Fibroblast of lung (primary cell): ENCODE results near the gene ZCCHC7. TPM values are rescaled to one million over a fixed set of nuclear protein-coding genes. Genes with fewer than 3 reads are reported as not detected.

Source experiments
- DNase-seq, 2 donors: peaks; one replicate each; pipeline versions ENCODE4 v3.0.0 to v3.0.0-alpha.2; 2010; ENCODE audit warnings: low read depth in 2 of 2
- H2AFZ ChIP-seq: 2 replicates; pipeline ENCODE4 v1.5.1; 2012; ENCODE audit warnings: low read length, control low read depth, inconsistent platforms
- H3K27ac ChIP-seq: 2 replicates; pipeline ENCODE4 v1.5.1; 2011; ENCODE audit warnings: low read length, control low read depth; ENCODE audit not compliant: insufficient read depth
- H3K27me3 ChIP-seq: 2 replicates; pipeline ENCODE4 v1.5.1; 2011; ENCODE audit warnings: mild to moderate bottlenecking, low read length; ENCODE audit not compliant: control insufficient read depth, insufficient read depth
- H3K36me3 ChIP-seq: 2 replicates; pipeline ENCODE4 v1.5.1; 2011; ENCODE audit warnings: low read length; ENCODE audit not compliant: control insufficient read depth, insufficient read depth
- H3K4me1 ChIP-seq: 2 replicates; pipeline ENCODE4 v1.5.1; 2011; ENCODE audit warnings: low read length; ENCODE audit not compliant: control insufficient read depth, insufficient read depth; ENCODE audit errors: extremely low read depth
- H3K4me2 ChIP-seq: 2 replicates; pipeline ENCODE4 v1.5.1; 2011; ENCODE audit warnings: low read length, control low read depth; ENCODE audit not compliant: insufficient read depth; ENCODE audit errors: extremely low read depth
- H3K4me3 ChIP-seq, 4 experiments: fragments of 200-600 bp in 1 of 4; sonication (generic) in 1 of 4; replicated peaks in 1 of 4; 2 replicates each; pipeline ENCODE4 v1.5.1; 2011 to 2016; ENCODE audit warnings: low read length in 4 of 4, low read depth in 3 of 4, mild to moderate bottlenecking in 3 of 4, control low read depth in 2 of 4, inconsistent platforms in 1 of 4, mixed read lengths in 1 of 4; ENCODE audit not compliant: insufficient read depth in 1 of 4; ENCODE audit errors: control extremely low read depth in 1 of 4
- H3K79me2 ChIP-seq: 2 replicates; pipeline ENCODE4 v1.5.1; 2012; ENCODE audit warnings: mild to moderate bottlenecking, low read length, inconsistent platforms; ENCODE audit not compliant: control insufficient read depth, insufficient read depth
- H3K9ac ChIP-seq: 2 replicates; pipeline ENCODE4 v1.5.1; 2011; ENCODE audit warnings: mild to moderate bottlenecking, low read length, control low read depth; ENCODE audit not compliant: insufficient read depth
- H3K9me3 ChIP-seq: 2 replicates; pipeline ENCODE4 v1.5.1; 2012; ENCODE audit warnings: low read depth, low read length; ENCODE audit not compliant: control insufficient read depth, insufficient read depth
- H4K20me1 ChIP-seq: 2 replicates; pipeline ENCODE4 v1.5.1; 2011; ENCODE audit warnings: low read length; ENCODE audit not compliant: control insufficient read depth, insufficient read depth; ENCODE audit errors: extremely low read depth
- CTCF ChIP-seq, 2 donors: IDR thresholded peaks in 1 of 2; conservative IDR thresholded peaks in 1 of 2; 1 replicate in 1 of 2; 2 replicates in 1 of 2; pipeline ENCODE4 v1.5.1; 2011 to 2012; ENCODE audit warnings: low read length in 2 of 2, control low read depth in 1 of 2, inconsistent platforms in 1 of 2, low read depth in 1 of 2, mild to moderate bottlenecking in 1 of 2
- EZH2 ChIP-seq: IDR thresholded peaks from 2 replicates; pipeline ENCODE4 v1.5.1; 2012; ENCODE audit warnings: low read length, control low read depth, mild to moderate bottlenecking; ENCODE audit errors: missing control alignments
- polyA plus RNA-seq, 2 donors: library from polyadenylated mRNA; depleted of rRNA in 1 of 2; stranded (reverse) in 1 of 2; unstranded in 1 of 2; fragments of >200 nt; gene quantifications; 2 replicates each; pipeline ENCODE4 v1.2.1, GENCODE V29; 2011 to 2012; ENCODE audit warnings: missing spikeins in 1 of 2
- total RNA-seq: library from RNA; depleted of rRNA; stranded (reverse); fragments of >200 nt; gene quantifications from 2 replicates; pipeline ENCODE4 v1.2.1, GENCODE V29; 2014

The ZCCHC7 gene
- total and polyA plus RNA-seq, 2 donors (not counting 1 experiment from before 2014, with no cell fraction given) = 15.0 to 23.8 TPM

- Histone ChIP-seq H3K9ac (no peak overlapping the region), H3K36me3 (no peaks in the 10 kb centered on the region), H4K20me1 (no peaks in the 10 kb centered on the region), H3K27ac (no peak overlapping the region), H3K79me2 (no peaks in the 10 kb centered on the region), H3K9me3 (no peaks in the 10 kb centered on the region), H2AFZ (no peak overlapping the region), H3K4me3 (no peak overlapping the region), H3K27me3 (no peaks in the 10 kb centered on the region), H3K4me1 (no peaks in the 10 kb centered on the region), H3K4me2 (no peak overlapping the region)
- TF ChIP-seq EZH2 (no peak), CTCF (conservative IDR thresholded peaks at IDR 0.05 in 1 of 2, IDR thresholded peaks at IDR 0.05 in 1 of 2; ENCODE audit: low read depth in 1 of 2, low read length in 2 of 2) (no peak)
- peak in 1 of 2 donors; percentile 13 for DNase-seq
Measured at GRCh38 chr9:37324691-37325490, 204.5 kb downstream of the ZCCHC7 start.

GRCh38 chr9:37325778-37326177 lies 205.4 kb downstream of the ZCCHC7 start:
- peak in 1 of 2 donors; percentile 48 for DNase-seq
- TF ChIP-seq CTCF (conservative IDR thresholded peaks at IDR 0.05 in 1 of 2, IDR thresholded peaks at IDR 0.05 in 1 of 2; ENCODE audit: low read depth in 1 of 2, low read length in 2 of 2) (no peak), EZH2 (no peak)
- Histone ChIP-seq H3K27me3 (no peaks in the 10 kb centered on the region), H3K4me3 (no peak overlapping the region), H3K9me3 (no peaks in the 10 kb centered on the region), H3K9ac (no peak overlapping the region), H2AFZ (no peak overlapping the region), H3K27ac (no peak overlapping the region), H3K4me1 (no peaks in the 10 kb centered on the region), H3K4me2 (no peak overlapping the region), H3K79me2 (no peaks in the 10 kb centered on the region), H3K36me3 (no peaks in the 10 kb centered on the region), H4K20me1 (no peaks in the 10 kb centered on the region)

GRCh38 chr9:37327553-37327952 lies 207.2 kb downstream of the ZCCHC7 start:
- no peak overlapping the region for H3K4me2 ChIP-seq
- H3K4me3 ChIP-seq = no peak overlapping the region
- H3K27me3 ChIP-seq = no peaks in the 10 kb centered on the region
- no peak overlapping the region for H2AFZ ChIP-seq
- no peaks in the 10 kb centered on the region for H4K20me1 ChIP-seq
- H3K4me1 ChIP-seq = no peaks in the 10 kb centered on the region
- no peak overlapping the region for H3K9ac ChIP-seq
- H3K27ac ChIP-seq = no peak overlapping the region
- TF ChIP-seq CTCF (conservative IDR thresholded peaks at IDR 0.05 in 1 of 2, IDR thresholded peaks at IDR 0.05 in 1 of 2; ENCODE audit: low read depth in 1 of 2, low read length in 2 of 2) = no peak
- TF ChIP-seq EZH2 = no peak
- H3K79me2 ChIP-seq = no peaks in the 10 kb centered on the region
- H3K36me3 ChIP-seq = no peaks in the 10 kb centered on the region
- no peaks in the 10 kb centered on the region for H3K9me3 ChIP-seq
- DNase-seq = no peak
